HuH-7.5 (cell line): ENCODE data around the gene KIF17.

Source experiments
- DNase-seq: peaks from one replicate; pipeline ENCODE4 v3.0.0; 2011; ENCODE audit warnings: low spot score

The KIF17 gene

GRCh38 chr1:20717452-20718342 lies at the start of gene KIF17:
Gene KIF17, minus strand, starts transcription at chr1:20718007. Its CDS starts 301 bp downstream, at chr1:20717706.
- peak; percentile 78 for DNase-seq

DNA sequence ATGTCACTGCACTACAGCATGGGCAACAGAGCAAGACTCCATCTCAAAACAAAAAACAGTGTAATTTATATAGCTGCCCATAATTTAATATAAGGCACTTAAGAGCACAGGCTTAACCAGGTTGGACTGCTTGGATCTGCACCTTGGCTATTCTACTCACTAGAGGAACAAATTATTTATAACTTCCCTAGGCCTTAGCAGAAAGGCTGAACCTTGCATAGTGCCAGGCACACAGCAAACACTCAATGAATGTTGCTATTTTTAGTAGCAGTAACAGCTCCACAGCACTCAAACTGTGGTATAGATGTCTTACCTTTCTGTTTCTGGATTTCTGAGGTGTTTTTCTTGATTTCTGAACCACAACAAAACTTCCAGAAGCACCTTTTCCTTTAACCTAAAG lies 49.5 kb upstream of the KIF17 start:
- no peak for DNase-seq

DNA sequence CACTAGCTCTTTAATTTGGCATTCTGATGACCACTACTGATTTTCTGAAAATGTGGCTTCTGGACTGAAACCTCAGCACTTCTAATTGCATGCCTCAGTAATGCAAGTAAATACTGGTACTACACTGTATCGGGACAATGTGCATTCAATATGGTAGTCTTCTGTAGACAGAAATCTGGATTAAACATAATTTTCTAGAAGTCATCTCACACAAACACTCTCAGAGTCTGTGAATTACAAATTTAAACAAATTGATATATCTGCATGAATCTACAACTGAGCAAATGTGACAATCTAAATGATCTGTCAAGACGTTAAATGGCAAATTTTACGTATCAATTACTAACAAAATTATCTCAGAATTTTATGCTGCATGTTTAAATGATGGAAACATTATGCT lies 45.6 kb upstream of the KIF17 start:
- DNase-seq, result no peak

DNA sequence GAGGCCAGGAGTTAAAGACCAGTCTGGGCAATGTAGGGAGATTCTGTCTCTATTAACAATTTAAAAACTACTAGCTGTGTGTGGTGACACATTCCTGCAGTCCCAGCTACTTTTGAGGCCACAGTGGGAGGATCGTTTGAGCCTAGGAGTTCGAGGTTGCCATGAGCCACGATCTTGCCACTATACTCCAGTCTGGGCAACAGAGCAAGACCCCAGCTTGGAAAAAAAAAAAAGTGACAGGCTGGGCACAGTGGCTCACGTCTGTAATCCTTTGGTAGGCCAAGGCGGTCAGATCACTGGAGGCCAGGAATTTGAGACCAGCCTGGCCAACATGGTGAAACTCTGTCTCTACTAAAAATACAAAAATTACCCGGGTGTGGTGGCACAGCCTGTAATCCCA lies 42.5 kb upstream of the KIF17 start:
- no peak for DNase-seq

DNA sequence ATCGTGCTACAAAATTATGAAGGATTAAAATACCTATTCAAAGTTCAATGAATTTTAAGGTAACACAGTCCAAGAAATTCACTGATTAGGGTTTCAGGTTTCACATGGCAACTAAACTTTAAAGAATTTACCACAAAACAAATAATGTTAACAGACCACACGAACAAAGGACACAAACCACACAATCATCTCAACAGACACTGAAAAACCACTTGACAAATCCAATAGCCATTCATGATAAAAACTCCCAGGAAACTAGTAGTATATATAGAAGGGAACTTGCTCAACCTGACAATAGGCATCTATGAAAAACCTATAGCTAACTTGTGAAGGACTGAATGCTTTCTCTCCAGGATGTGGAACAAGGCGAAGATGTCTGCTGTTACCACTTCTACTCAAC lies 35.8 kb upstream of the KIF17 start:
- DNase-seq, result no peak

GRCh38 chr1:20751462-20751990 lies 33.7 kb upstream of the KIF17 start:
- no peak for DNase-seq

GRCh38 chr1:20742671-20743070 lies 24.9 kb upstream of the KIF17 start:
- no peak for DNase-seq

DNA sequence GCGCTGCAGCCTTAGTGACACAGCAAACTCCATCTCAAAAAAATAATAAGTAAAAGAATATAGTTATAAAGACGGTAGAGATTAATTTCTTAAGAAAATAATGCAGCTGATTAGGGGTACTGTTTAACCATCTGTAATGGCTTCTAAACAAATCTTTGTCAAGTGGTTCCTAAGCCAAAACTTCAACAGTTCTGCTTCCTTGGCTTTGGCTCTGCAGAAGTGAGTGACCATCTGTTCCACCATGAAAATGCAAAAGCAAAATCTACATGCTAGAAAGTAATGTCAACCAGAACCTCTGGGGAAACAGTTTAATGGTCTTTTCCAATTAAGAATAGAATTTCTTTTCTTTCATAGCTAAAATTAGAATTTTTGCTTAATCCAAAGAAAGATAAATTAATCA lies 23.0 kb upstream of the KIF17 start:
- DNase-seq, result no peak

DNA sequence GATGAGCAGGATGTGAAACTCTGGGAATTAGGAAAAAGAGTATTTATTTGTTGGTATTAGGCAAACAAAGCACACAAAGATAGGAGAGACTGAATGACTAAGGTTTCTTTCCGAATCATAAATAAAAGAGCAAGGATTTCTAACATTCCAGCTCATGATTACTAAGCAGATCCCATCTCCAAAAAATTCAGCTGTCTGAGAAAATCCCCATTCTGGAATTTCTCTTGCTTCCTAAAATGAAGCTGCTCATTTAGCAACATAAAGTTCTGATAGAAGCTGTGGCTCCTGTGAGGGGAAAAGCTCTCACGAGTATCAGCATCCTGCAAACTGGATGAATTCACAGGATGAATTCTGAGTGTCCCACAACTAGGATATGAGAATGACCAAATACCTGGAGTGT lies 21.4 kb upstream of the KIF17 start:
- DNase-seq, result no peak

DNA sequence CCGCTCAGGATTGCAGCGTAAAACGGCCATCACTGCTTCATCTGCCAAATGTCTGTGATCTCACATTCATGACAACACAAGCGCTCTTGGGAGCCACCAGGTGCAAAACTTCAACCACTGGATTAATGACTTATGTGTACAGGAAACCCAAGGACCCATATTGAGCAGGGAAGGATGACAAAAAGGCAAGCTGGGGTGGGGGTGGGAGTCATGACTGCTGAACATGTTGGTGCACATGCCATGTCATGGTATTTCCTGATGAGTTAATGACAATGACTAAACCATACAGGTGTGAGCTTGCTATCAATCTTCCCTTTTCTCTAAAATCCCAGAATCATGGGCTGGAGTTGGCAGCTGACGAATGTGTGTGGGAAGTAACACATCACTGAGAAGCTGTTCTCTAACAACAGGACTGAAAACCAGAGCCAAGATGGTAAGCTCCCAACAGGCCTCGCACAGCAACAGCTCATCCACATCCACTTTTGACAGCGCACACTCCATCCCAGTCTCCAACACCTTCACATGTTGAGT lies 17.8 kb upstream of the KIF17 start:
- no peak for DNase-seq

DNA sequence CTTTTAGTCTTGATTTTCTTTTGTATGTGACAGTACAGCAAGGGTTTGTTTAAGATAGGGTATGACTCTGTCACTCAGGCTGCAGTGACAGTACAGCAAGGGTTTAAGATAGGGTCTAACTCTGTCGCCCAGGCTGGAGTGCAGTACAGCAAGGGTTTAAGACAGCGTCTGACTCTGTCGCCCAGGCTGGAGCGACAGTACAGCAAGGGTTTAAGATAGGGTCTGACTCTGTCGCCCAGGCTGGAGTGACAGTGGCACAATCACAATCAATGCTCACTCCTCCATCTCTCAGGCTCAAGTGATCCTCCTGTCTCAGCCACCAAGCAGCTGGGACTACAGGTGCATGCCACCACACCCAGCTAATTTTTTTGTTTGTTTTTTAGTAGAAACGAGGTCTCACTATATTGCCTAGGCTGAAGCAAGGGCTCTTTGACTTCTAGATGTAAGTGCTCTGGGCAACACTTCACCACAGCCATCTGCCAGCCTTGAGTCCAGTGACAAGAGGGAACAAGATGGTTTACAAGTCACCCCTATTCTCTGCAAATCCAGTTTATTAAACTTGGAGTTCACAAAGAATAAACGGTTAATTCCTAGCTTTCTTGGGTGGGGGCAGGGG lies 15.7 kb upstream of the KIF17 start:
- DNase-seq, result no peak

GRCh38 chr1:20732588-20733359 lies 15.0 kb upstream of the KIF17 start, which contains the start of gene SH2D5:
Gene SH2D5, minus strand, starts transcription at chr1:20732703. Its CDS starts 4,659 bp downstream, at chr1:20728044.
- peak; percentile 73 for DNase-seq

GRCh38 chr1:20732071-20732587 lies 14.3 kb upstream of the KIF17 start:
- DNase-seq, result peak; percentile 65

DNA sequence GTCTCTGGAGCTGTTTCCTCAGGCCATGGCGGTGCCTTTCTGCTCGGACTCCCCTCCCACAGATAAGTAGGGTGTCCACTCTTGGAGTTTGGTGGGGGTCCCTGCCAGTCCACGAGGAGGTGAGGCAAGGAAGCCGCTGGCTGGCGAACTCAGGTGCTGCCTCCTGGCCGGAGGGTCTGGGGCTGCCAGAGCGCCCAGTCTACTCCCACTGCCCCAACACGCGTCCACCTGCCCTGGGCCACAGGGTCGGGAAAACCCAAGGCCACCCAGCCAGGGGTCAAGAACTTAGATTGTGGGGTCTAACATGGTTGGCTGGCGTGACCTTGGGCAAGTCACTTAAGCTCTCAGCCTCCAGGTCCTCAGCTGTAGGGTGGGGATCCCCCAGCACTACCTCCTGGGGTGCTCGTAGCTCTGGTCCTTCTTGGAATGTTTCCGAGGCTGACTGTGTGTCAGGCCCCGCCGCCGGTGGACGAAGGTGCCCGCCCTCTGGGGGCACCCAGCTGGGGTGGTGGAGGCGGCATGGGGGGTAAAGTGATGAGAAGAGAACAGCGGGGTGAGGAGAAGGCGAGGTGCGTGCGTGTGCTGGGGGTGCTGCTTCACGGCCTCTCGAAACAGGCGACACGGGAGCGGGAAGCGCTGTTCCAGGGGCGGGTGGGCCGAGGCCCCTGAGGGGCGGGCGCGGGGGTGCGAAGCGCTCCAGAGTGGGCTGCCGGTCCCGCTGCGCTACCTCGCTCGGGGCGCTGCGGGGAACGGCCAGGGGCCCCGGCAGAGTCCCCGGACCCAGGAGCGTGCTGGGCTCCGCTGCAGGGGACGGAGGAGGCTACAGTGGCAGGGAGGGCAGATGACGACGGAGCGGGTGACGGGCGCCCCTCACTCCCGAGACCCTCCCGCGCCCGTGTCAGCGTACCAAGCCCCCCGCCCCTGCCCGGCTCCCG lies 13.5 kb upstream of the KIF17 start:
- DNase-seq, result no peak

- DNase-seq, result no peak
Measured at GRCh38 chr1:20730690-20731056, 12.9 kb upstream of the KIF17 start.

DNA sequence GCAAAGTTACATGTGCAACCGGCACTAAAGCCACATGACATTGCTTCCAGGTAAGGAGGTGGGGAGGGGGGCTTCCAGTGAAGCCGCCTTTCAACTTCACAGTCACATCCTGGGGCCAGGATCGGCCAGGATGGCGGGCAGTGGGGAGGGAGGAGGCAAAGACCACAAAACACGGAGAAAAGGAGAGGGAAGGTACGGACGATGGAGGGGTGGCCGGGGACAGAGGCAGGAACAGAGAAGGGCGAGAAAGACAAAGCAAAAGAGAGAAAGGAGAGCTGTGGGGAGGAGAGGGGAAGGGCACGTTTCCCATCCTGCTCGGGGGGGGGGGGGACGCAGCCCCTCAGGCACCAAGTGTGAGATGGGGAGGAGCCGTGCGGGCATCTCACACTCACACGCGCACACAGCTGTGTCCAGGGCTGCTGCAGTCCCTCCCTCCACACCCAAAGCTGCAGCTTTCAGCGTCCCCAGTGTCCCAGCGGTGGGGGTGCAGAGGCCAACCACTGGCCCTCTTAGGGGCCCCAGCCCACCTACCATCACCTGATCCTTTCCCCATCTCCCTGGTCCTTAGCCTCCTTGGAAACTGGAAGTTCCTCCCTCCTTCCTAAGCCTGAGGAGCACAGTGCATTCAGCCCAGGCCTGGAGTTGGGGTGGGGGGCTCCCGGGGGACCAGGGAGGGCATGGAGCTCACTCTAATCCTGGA lies 12.3 kb upstream of the KIF17 start:
- DNase-seq, result no peak

- DNase-seq, result no peak
Measured at GRCh38 chr1:20729155-20729931, 11.5 kb upstream of the KIF17 start.

DNA sequence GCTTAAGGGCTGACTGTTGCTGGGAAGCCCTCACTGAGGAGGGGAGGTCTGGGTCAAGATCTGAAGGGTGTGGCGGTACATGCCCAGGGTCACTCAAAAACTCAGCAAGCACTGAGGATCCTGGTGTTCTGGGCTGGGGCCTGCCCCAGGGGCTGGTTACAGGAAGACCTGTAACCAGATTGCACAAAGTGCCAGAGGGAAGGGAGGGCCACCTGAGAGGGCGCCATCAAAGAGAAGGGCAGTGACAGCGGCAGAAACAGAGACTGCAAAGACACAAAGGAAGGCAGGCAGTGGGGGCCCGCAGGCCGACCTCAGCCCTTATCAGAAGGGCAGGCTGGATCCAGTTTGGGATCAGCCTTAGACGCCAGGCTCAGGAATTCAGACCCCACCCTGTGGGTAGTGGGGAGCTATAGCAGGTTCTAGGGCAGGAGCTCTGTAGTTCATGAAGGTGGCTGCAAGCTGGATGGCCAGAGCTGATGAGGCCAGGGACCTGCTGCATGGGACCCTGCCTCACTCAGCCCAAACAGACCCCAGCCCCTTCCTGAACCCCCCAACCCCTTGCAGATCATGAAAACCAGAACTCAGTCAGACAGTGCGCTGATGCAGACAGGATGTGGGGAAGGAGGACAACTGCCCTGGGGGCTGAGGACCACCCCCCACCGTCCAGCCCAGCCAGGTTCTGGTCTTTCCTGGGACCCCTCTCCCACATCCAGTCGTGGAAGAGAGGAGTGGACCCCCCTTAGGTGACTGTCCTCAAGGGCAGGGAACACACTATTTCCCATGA lies 10.8 kb upstream of the KIF17 start:
- DNase-seq, result no peak
